Ishikawa (cell line): ENCODE data around the gene DPH7.

Experiments
- CEBPB ChIP-seq: IDR thresholded peaks from 2 replicates; pipeline ENCODE4 v1.6.1; 2012
- CREB1 ChIP-seq: IDR thresholded peaks from 2 replicates; pipeline ENCODE4 v1.6.1; 2012; ENCODE audit warnings: low read depth
- EGR1 ChIP-seq: IDR thresholded peaks from 2 replicates; pipeline ENCODE4 v1.6.1; 2012
- EP300 ChIP-seq: IDR thresholded peaks from 2 replicates; pipeline ENCODE4 v1.6.1; 2012; ENCODE audit warnings: borderline replicate concordance
- FOXM1 ChIP-seq: IDR thresholded peaks from 2 replicates; pipeline ENCODE4 v1.6.1; 2012; ENCODE audit warnings: low read depth, borderline replicate concordance
- NFIC ChIP-seq: IDR thresholded peaks from 2 replicates; pipeline ENCODE4 v1.6.1; 2012
- RAD21 ChIP-seq: IDR thresholded peaks from 2 replicates; pipeline ENCODE4 v1.6.1; 2012; ENCODE audit warnings: low read depth
- REST ChIP-seq: IDR thresholded peaks from 2 replicates; pipeline ENCODE4 v1.6.1; 2012; ENCODE audit warnings: low read depth, mild to moderate bottlenecking
- TAF1 ChIP-seq: IDR thresholded peaks from 2 replicates; pipeline ENCODE4 v1.6.1; 2012; ENCODE audit warnings: low read depth, mild to moderate bottlenecking
- TCF12 ChIP-seq: IDR thresholded peaks from 2 replicates; pipeline ENCODE4 v1.6.1; 2012; ENCODE audit warnings: low read depth
- TEAD4 ChIP-seq: IDR thresholded peaks from 2 replicates; pipeline ENCODE4 v1.6.1; 2012
- YY1 ChIP-seq: IDR thresholded peaks from 2 replicates; pipeline ENCODE4 v1.6.1; 2012; ENCODE audit warnings: low read depth
- ZBTB7A ChIP-seq: IDR thresholded peaks from 2 replicates; pipeline ENCODE4 v1.6.1; 2012; ENCODE audit warnings: low read depth
- TF ChIP-seq, protein P1 (sequence below): IDR thresholded peaks from 2 replicates; pipeline ENCODE4 v1.6.1; 2012
- TF ChIP-seq, protein P2 (sequence below): IDR thresholded peaks from 2 replicates; pipeline ENCODE4 v1.6.1; 2012

The DPH7 gene

DNA sequence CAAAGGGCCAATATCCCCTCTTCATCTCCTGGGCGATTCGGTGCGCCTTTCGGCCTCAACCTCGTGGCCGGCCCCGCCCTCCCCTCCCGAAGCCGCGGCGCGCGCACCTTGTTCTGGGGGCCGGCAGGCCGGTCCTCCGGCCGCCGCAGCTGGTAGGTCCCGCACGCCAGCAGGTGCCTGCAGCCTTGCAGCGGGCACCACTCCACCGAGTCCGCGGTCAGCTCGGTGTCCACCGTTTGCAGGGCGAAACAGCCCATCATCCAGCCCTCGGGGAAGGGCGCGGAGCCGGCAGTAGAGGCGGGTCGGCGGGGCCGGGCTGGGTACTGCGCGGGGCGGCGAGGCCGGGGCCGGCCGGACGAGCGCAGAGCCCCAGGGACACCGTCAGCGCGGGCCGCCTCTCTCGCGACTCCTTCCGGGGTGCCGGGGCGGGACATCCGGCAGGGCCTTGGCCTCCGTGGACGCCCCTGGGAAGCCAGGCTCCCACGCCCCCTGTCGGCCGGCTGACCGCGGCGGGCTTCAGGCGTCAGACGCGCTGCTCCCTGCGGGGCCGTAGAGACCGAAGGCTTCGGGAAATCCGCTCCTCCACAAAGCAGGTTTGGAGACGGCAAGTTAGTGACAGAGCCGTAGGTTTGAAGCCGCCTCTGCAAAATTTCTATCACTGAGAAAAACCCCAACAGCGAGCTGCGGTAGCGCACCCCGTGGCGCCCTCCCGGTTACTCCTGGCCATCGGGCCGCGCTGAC is at the start of gene DPH7:
TSS of gene DPH7 (minus strand) at position 408 of the 741 bp plus-strand sequence. CDS start at position 260, 148 bp downstream.
- TF ChIP-seq ZBTB7A: no peak
- no peak; the same call in 1 of the 2 replicates for TF ChIP-seq NFIC
- TF ChIP-seq RAD21: peak; percentile 32; the same call in 1 of the 2 replicates
- TF ChIP-seq TEAD4: 0 out of 2 replicates have a peak, but pooled peaks have one; percentile 4
- no peak for TF ChIP-seq CREB1
- TF ChIP-seq, protein P1, sequence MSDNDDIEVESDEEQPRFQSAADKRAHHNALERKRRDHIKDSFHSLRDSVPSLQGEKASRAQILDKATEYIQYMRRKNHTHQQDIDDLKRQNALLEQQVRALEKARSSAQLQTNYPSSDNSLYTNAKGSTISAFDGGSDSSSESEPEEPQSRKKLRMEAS: peak; percentile 77
- TF ChIP-seq TAF1: peak; percentile 80
- peak; percentile 17 for TF ChIP-seq EP300
- TF ChIP-seq REST: no peak
- TF ChIP-seq TCF12: peak; percentile 54; the same call in 1 of the 2 replicates
- no peak for TF ChIP-seq FOXM1
- peak; percentile 61; the same call in 1 of the 2 replicates for TF ChIP-seq YY1
- no peak for TF ChIP-seq CEBPB
- TF ChIP-seq, protein P2, sequence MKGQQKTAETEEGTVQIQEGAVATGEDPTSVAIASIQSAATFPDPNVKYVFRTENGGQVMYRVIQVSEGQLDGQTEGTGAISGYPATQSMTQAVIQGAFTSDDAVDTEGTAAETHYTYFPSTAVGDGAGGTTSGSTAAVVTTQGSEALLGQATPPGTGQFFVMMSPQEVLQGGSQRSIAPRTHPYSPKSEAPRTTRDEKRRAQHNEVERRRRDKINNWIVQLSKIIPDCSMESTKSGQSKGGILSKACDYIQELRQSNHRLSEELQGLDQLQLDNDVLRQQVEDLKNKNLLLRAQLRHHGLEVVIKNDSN: peak; percentile 46; the same call in 1 of the 2 replicates
- TF ChIP-seq EGR1: no peak; the same call in 1 of the 2 replicates

- TF ChIP-seq, protein P2: no peak
- no peak for TF ChIP-seq NFIC
- no peak for TF ChIP-seq REST
- no peak for TF ChIP-seq TEAD4
- TF ChIP-seq EGR1: no peak
- TF ChIP-seq TAF1: no peak
- TF ChIP-seq, protein P1: no peak
- TF ChIP-seq RAD21: no peak
- no peak for TF ChIP-seq EP300
- no peak for TF ChIP-seq YY1
- no peak for TF ChIP-seq TCF12
- no peak for TF ChIP-seq FOXM1
These were observed 47.7 kb upstream of the DPH7 start for GRCh38 chr9:137626464-137626863.

DNA sequence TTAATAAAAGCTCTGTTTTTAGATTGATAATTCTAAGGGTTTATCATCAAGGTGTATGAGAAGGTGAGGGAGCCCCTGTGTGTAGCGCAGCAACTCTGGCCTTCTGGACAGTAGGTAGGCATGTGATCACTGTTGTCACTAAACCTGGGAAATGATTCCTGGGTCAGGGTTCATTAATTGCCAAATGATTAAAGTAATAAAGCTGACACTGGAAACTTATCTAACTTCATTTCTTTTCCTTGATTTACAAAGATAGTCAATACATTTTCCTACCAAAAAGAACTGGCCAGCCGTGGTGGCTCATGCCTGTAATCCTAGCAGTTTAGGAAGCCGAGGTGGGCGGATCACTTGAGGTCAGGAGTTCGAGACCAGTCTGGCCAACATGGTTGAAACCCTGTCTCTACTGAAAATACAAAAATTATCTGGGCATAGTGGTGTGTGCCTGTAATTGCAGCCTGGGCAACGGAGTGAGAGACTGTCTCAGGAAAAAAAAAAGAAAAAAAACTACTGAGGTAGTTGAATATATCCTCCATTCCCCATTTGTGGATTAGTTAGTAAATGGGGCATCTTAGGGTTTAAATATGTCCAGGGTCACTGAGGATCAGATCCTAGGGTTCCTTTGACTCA is 42.5 kb upstream of the DPH7 start:
- no peak for TF ChIP-seq ZBTB7A
- no peak for TF ChIP-seq TEAD4
- no peak for TF ChIP-seq TAF1
- no peak for TF ChIP-seq NFIC
- no peak for TF ChIP-seq REST
- TF ChIP-seq TCF12: no peak
- TF ChIP-seq CEBPB: no peak
- no peak for TF ChIP-seq RAD21
- TF ChIP-seq, protein P2: no peak
- no peak for TF ChIP-seq FOXM1
- no peak for TF ChIP-seq CREB1
- no peak for TF ChIP-seq EGR1
- no peak for TF ChIP-seq YY1
- TF ChIP-seq, protein P1: no peak
- no peak for TF ChIP-seq EP300
